K562 (cell line): ENCODE results near the gene SCYGR1. TPM values are rescaled to one million over a fixed set of nuclear protein-coding genes. Genes with fewer than 3 reads are reported as not detected.

Experiments
- ATAC-seq: fragments of 200-7000 bp; cut with Tn5 transposase; 3 replicates; pipeline ENCODE4 v1.9.1; 2020; ENCODE audit warnings: moderate library complexity
- BruUV-seq: library from RNA; stranded (reverse); fragments of 400-500 nt; replicated peaks from 2 replicates; lab custom pipeline; 2021; lab: Mats Ljungman, UMichigan
- CTCF ChIA-PET: fragments of 300-600 bp; formaldehyde crosslinking; extraction: SDS; loops from one replicate; lab custom pipeline; 2021; ENCODE audit warnings: low intra/inter-chr PET ratio; lab: Yijun Ruan, JAX
- POLR2A ChIA-PET: fragments of 300-600, 350-650 bp; sonication (Branson Sonifier 250); formaldehyde crosslinking; extraction: SDS; loops from one replicate; lab custom pipeline; 2021; ENCODE audit warnings: antibody characterized with exemption, inconsistent platforms; lab: Yijun Ruan, JAX
- DNase-seq, 4 experiments: peaks; one replicate each; pipeline versions ENCODE4 v3.0.0 to v3.0.0-alpha.2; 2011 to 2018; ENCODE audit warnings: low spot score in 3 of 4, mixed read lengths in 3 of 4; ENCODE audit errors: extremely low read depth in 1 of 4
- FAIRE-seq: peaks from 2 replicates; lab custom pipeline; 2011; peaks lifted over from hg19 to GRCh38; lab: Jason Lieb, UNC
- H2AFZ ChIP-seq: 2 replicates; pipeline ENCODE4 v1.6.0; 2011; ENCODE audit warnings: low read depth, low read length, control low read depth, inconsistent platforms
- H3K27ac ChIP-seq: fragments of 200-600 bp; 3 replicates; pipeline ENCODE4 v1.8.0; 2011; ENCODE audit warnings: low read depth, mild to moderate bottlenecking, control low read depth, inconsistent platforms, low read length, moderate library complexity, mixed read lengths; ENCODE audit errors: extremely low read depth
- H3K27me3 ChIP-seq, 2 experiments: fragments of 300-600 bp in 1 of 2; 2 replicates in 1 of 2; 3 replicates in 1 of 2; pipeline versions ENCODE4 v1.6.0 to v1.8.0; 2011; ENCODE audit warnings: inconsistent platforms in 2 of 2, low read length in 2 of 2, mild to moderate bottlenecking in 1 of 2, mixed read lengths in 1 of 2, moderate library complexity in 1 of 2; ENCODE audit not compliant: control insufficient read depth in 2 of 2, insufficient read depth in 2 of 2
- H3K36me3 ChIP-seq: fragments of 300-600 bp; 3 replicates; pipeline ENCODE4 v1.8.0; 2011; ENCODE audit warnings: mild to moderate bottlenecking, low read length, inconsistent platforms; ENCODE audit not compliant: control insufficient read depth, insufficient read depth
- H3K4me1 ChIP-seq, 2 experiments: fragments of 200-600 bp in 1 of 2; replicated peaks in 1 of 2; 2 replicates in 1 of 2; 3 replicates in 1 of 2; pipeline versions ENCODE4 v1.5.1 to v1.8.0; 2011; ENCODE audit warnings: inconsistent platforms in 2 of 2, low read length in 2 of 2, mild to moderate bottlenecking in 1 of 2, mixed read lengths in 1 of 2, moderate library complexity in 1 of 2; ENCODE audit not compliant: control insufficient read depth in 2 of 2, insufficient read depth in 2 of 2
- H3K4me2 ChIP-seq: 2 replicates; pipeline ENCODE4 v1.6.1; 2011; ENCODE audit warnings: low read length, control low read depth, inconsistent platforms, mixed read lengths; ENCODE audit not compliant: insufficient read depth
- H3K4me3 ChIP-seq: fragments of 200-600 bp; sonication (generic), shearing (Covaris generic); 2 replicates; pipeline ENCODE4 v1.5.1; 2016; ENCODE audit warnings: control low read depth, inconsistent platforms
- H3K79me2 ChIP-seq: fragments of 200-600 bp; 3 replicates; pipeline ENCODE4 v1.8.0; 2011; ENCODE audit warnings: low read length, inconsistent platforms; ENCODE audit not compliant: control insufficient read depth, insufficient read depth
- H3K9ac ChIP-seq, 2 experiments: 2 replicates each; pipeline versions ENCODE4 v1.6.0 to v1.6.1; 2011; ENCODE audit warnings: low read depth in 2 of 2, low read length in 2 of 2, control low read depth in 1 of 2, inconsistent platforms in 1 of 2, mild to moderate bottlenecking in 1 of 2, mixed read lengths in 1 of 2; ENCODE audit not compliant: insufficient read depth in 1 of 2
- H3K9me1 ChIP-seq: one replicate; pipeline ENCODE4 v1.6.0; 2011; ENCODE audit warnings: inconsistent platforms, mild to moderate bottlenecking, low read length, moderate library complexity; ENCODE audit not compliant: control insufficient read depth, insufficient read depth
- H3K9me3 ChIP-seq: replicated peaks from 2 replicates; pipeline ENCODE4 v1.5.1; 2011; ENCODE audit warnings: low read depth, low read length, inconsistent platforms; ENCODE audit not compliant: control insufficient read depth, insufficient read depth
- H4K20me1 ChIP-seq: replicated peaks from 2 replicates; pipeline ENCODE4 v1.6.1; 2011; ENCODE audit warnings: low read length, inconsistent platforms, mixed read lengths; ENCODE audit not compliant: control insufficient read depth, insufficient read depth
- MEF2D ChIP-seq: conservative IDR thresholded peaks from 2 replicates; pipeline ENCODE4 v1.6.1; 2016; ENCODE audit warnings: low read depth, missing genetic modification characterization, missing compliant biosample characterization
- POLR2G ChIP-seq: fragments of 200-400 bp; formaldehyde crosslinking; IDR thresholded peaks from 2 replicates; pipeline ENCODE4 v1.6.1; 2017; ENCODE audit warnings: low read depth, mild to moderate bottlenecking, antibody characterized with exemption, low read length, moderate library complexity
- PTRF ChIP-seq: fragments of 450-650 bp; IDR thresholded peaks from 2 replicates; pipeline ENCODE4 v1.6.1; 2016; ENCODE audit warnings: mild to moderate bottlenecking, missing genetic modification characterization, missing compliant biosample characterization
- RBBP5 ChIP-seq: fragments of 200-600 bp; sonication (generic); IDR thresholded peaks from 2 replicates; pipeline ENCODE4 v1.6.1; 2012; ENCODE audit warnings: borderline replicate concordance, mild to moderate bottlenecking, low read length, control low read depth, inconsistent platforms; ENCODE audit not compliant: insufficient read depth, poor library complexity, severe bottlenecking
- RBM25 ChIP-seq: fragments of 200-400 bp; formaldehyde crosslinking; IDR thresholded peaks from 2 replicates; pipeline ENCODE4 v1.6.1; 2018; ENCODE audit warnings: low read length, low read depth, moderate library complexity; ENCODE audit not compliant: severe bottlenecking
- ZC3H4 ChIP-seq: sonication (generic); formaldehyde crosslinking; IDR thresholded peaks from 2 replicates; pipeline ENCODE4 v1.9.0; 2021; ENCODE audit warnings: missing genetic modification reagents, borderline replicate concordance
- ZNF431 ChIP-seq: sonication (generic); formaldehyde crosslinking; IDR thresholded peaks from 2 replicates; pipeline ENCODE4 v1.8.0; 2022; ENCODE audit warnings: mild to moderate bottlenecking, missing genetic modification reagents
- ZNF445 ChIP-seq: fragments of 250-450 bp; sonication (Bioruptor Pico); IDR thresholded peaks from 2 replicates; pipeline ENCODE4 v1.4.0; 2020; ENCODE audit warnings: low read depth, mild to moderate bottlenecking, moderate library complexity
- ZNF507 ChIP-seq: conservative IDR thresholded peaks from 2 replicates; pipeline ENCODE4 v1.6.1; 2017; ENCODE audit warnings: missing genetic modification characterization, missing compliant biosample characterization
- ZNF79 ChIP-seq: fragments of 250-450 bp; sonication (Bioruptor Pico); IDR thresholded peaks from 2 replicates; pipeline ENCODE4 v1.4.0; 2020; ENCODE audit warnings: low read depth, mild to moderate bottlenecking, moderate library complexity
- WGBS: fragments of 100-300 bp; shearing (Covaris generic); methylation state at CpG from one replicate; pipeline ENCODE4 v1.1.6; 2016; ENCODE audit warnings: low coverage, mixed read lengths; ENCODE audit not compliant: insufficient coverage; ENCODE audit errors: missing lambda C conversion rate; 5-methylcytosine and 5-hydroxymethylcytosine counted together
- in situ Hi-C: fragments of 300-500 bp; cut with MboI; formaldehyde crosslinking; loops from 4 replicates; pipeline ENCODE4 v1.15.0; 2018; ENCODE audit warnings: inconsistent platforms, mixed read lengths
- intact Hi-C: fragments of 100-400 bp; cut with micrococcal nuclease; formaldehyde crosslinking; loops from 2 replicates; pipeline ENCODE4 v1.14.2; 2022
- polyA plus RNA-seq, 8 experiments: library from polyadenylated mRNA; depleted of rRNA in 4 of 8; stranded (reverse) in 5 of 8; unstranded in 3 of 8; fragments of >200 nt; fragmentation: Nextera tagmentation in 2 of 8; fragmentation: Illumina TruSeq in 1 of 8; extraction: Ambion mirVana in 2 of 8; extraction: Trizol in 1 of 8; gene quantifications; 2 replicates each; pipeline versions ENCODE4 v1.2.1 to v1.2.3, GENCODE V29; 2011 to 2014; ENCODE audit warnings: inconsistent platforms in 1 of 8, missing spikeins in 1 of 8
- total RNA-seq, 7 experiments: library from RNA; depleted of rRNA in 6 of 7; stranded (reverse); fragments of >200 nt in 6 of 7; fragmentation: Illumina TruSeq in 2 of 7; extraction: Trizol in 2 of 7; gene quantifications; 2 replicates each; pipeline versions ENCODE4 v1.2.1 to v1.2.3, GENCODE V29; 2011 to 2021; ENCODE audit warnings: low replicate concordance in 1 of 7
- TF ChIP-seq, protein P1 (sequence below): sonication (generic); IDR thresholded peaks from 2 replicates; pipeline ENCODE4 v1.6.1; 2016

The SCYGR1 gene
- total and polyA plus RNA-seq, 9 of the 15 experiments (the other 6 are each of a cell fraction or from before 2014, with no cell fraction given) = not detected

DNA sequence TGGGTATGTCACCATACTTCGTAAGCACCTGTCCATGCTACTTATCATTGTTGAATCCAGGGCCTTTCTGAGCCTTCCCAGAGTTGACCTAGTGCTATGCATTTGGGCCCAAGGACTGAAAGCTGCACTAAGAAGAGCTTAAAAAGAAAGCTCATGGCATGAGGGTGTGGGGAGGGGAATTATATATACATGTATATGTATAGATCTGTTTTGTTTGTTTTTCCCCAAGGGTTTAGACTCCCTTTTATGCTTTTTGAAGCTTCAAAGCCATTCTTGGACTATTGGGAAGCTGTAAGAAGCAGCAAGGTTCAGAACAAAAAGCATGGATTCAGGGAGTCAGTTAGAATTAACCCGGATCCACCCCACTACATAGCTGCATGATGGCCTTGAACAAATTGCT is 39.4 kb downstream of the SCYGR1 start:
- no peaks in the 10 kb centered on the region for H3K4me1 ChIP-seq
- H3K27ac ChIP-seq = no peak overlapping the region
- CTCF ChIA-PET = no interaction called here
- H2AFZ ChIP-seq = no peak overlapping the region
- no peak overlapping the region for H3K9ac ChIP-seq
- in situ Hi-C loops = no loop called here
- peaks cover 22% of the 10 kb centered on the region; the same call in 1 of the 3 replicates for H3K36me3 ChIP-seq
- no peak for FAIRE-seq
- no TSS peak for BruUV-seq
- no peak overlapping the region for H3K4me2 ChIP-seq
- H3K79me2 ChIP-seq = no peaks in the 10 kb centered on the region
- no peak overlapping the region for H3K4me3 ChIP-seq
- TF ChIP-seq, protein P1, sequence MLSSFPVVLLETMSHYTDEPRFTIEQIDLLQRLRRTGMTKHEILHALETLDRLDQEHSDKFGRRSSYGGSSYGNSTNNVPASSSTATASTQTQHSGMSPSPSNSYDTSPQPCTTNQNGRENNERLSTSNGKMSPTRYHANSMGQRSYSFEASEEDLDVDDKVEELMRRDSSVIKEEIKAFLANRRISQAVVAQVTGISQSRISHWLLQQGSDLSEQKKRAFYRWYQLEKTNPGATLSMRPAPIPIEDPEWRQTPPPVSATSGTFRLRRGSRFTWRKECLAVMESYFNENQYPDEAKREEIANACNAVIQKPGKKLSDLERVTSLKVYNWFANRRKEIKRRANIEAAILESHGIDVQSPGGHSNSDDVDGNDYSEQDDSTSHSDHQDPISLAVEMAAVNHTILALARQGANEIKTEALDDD = no peak
- TF ChIP-seq ZNF79 (no peak), ZNF431 (CRISPR knock-in tag) (no peak), RBM25 (no peak), MEF2D (no peak), RBBP5 (no peak), ZNF507 (tag) (no peak), PTRF (tag) (no peak), ZNF445 (no peak), ZC3H4 (CRISPR knock-in tag) (no peak), POLR2G (no peak)
- H3K9me3 ChIP-seq = no peaks in the 10 kb centered on the region
- DNase-seq = no peak
- 86% methylated on average over 2 of the region's 2 CpGs for WGBS
- no peaks in the 10 kb centered on the region for H3K27me3 ChIP-seq
- no peaks in the 10 kb centered on the region for H3K9me1 ChIP-seq
- intact Hi-C loops = no loop called here
- no peak for ATAC-seq
- H4K20me1 ChIP-seq = no peaks in the 10 kb centered on the region
- POLR2A ChIA-PET = interaction anchor here (2.6 kb wide), 1 partner anchor 21 kb away, joined by 6 read pairs; no protein-coding TSS in a partner anchor
